GM06990 (cell line): Measurements from ENCODE around the gene RERE.
"Not testable (repeated sequence)": the region's sequence is repeated elsewhere in the genome, so short reads cannot be mapped to it uniquely, and the experiment has no call there.

ENCODE experiments used
- DNase-seq: peaks from one replicate; pipeline ENCODE4 v3.0.0-alpha.2; 2011; ENCODE audit not compliant: insufficient read length; ENCODE audit errors: extremely low read depth
- H3K27me3 ChIP-seq: replicated peaks from 2 replicates; pipeline ENCODE4 v1.6.0; 2011; ENCODE audit warnings: low read length; ENCODE audit not compliant: control insufficient read depth, insufficient read depth
- H3K36me3 ChIP-seq: 2 replicates; pipeline ENCODE4 v1.5.1; 2011; ENCODE audit warnings: low read length; ENCODE audit not compliant: control insufficient read depth, insufficient read depth
- H3K4me3 ChIP-seq: replicated peaks from 2 replicates; pipeline ENCODE4 v1.5.1; 2011; ENCODE audit warnings: low read depth, mild to moderate bottlenecking, control low read depth, low read length
- TF ChIP-seq, protein P1 (sequence below): IDR thresholded peaks from 2 replicates; pipeline ENCODE4 v1.5.1; 2011; ENCODE audit warnings: low read length, control low read depth, mild to moderate bottlenecking, inconsistent platforms; ENCODE audit not compliant: insufficient read depth, poor library complexity, severe bottlenecking

RERE gene

DNA sequence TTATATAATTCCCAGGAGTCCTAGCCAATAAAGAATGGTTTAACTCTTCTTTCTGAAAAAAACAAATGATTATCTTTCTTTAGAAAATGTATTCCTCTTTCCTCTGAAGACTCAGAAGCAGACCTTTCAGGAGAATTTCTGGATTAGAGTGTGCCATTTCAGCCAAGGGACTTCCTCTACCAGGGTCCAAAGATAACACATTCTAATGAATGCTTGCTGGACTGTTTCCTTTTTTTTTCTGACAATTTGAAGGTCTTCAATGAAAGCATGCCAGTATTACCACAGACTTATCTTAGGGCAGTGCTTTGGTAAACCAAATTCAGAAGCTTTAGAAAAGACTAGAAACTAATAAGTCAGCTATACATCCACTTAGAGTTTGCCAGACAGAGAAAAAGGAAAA, 80.5 kb downstream of the RERE start:
- DNase-seq: no peak
- H3K27me3 ChIP-seq: no peaks in the 10 kb centered on the region
- TF ChIP-seq, protein P1, sequence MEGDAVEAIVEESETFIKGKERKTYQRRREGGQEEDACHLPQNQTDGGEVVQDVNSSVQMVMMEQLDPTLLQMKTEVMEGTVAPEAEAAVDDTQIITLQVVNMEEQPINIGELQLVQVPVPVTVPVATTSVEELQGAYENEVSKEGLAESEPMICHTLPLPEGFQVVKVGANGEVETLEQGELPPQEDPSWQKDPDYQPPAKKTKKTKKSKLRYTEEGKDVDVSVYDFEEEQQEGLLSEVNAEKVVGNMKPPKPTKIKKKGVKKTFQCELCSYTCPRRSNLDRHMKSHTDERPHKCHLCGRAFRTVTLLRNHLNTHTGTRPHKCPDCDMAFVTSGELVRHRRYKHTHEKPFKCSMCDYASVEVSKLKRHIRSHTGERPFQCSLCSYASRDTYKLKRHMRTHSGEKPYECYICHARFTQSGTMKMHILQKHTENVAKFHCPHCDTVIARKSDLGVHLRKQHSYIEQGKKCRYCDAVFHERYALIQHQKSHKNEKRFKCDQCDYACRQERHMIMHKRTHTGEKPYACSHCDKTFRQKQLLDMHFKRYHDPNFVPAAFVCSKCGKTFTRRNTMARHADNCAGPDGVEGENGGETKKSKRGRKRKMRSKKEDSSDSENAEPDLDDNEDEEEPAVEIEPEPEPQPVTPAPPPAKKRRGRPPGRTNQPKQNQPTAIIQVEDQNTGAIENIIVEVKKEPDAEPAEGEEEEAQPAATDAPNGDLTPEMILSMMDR: no peak
- H3K4me3 ChIP-seq: no peak overlapping the region
- no peaks in the 10 kb centered on the region for H3K36me3 ChIP-seq

DNA sequence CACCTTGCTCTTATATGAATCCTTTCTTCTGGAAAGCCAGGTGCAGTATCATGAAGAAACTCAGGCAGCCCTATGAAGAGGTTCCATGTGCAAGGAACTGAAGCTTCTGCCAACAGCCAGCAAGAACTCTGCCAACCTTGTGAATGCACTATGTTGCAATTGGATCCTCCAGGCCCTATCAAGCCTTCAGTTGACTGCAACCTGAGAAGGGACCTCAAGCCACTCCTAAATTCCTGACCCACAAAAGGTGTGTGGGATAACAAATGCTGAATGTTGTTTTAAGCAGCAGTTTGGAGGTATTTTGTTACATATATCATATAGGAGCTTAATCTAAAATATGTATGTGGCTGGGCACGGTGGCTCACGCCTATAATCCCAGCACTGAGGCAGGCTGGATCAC, 84.0 kb downstream of the RERE start:
- TF ChIP-seq, protein P1: no peak
- no peaks in the 10 kb centered on the region for H3K27me3 ChIP-seq
- DNase-seq: no peak
- no peak overlapping the region for H3K4me3 ChIP-seq
- no peaks in the 10 kb centered on the region for H3K36me3 ChIP-seq

DNA sequence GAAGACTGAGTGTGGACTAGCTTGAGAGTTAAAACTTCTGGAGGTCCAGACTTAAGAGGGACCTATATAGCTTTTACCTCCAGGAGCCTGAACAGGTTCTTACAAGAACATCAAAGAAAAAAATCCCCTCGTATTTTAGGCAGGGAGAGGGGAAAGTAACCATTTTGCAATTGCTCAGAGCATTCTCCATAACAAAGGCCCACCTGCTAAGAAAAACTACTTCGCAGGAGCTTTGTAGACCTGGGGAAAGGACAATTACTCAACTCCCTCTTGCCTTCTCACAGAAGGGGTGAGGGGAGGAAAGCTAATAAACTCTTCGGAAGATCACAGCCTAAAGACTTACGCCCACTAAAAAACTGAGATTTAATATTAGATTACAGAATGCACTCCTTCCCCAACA, 86.3 kb downstream of the RERE start:
- Histone ChIP-seq H3K27me3 (no peaks in the 10 kb centered on the region), H3K4me3 (no peak overlapping the region), H3K36me3 (no peaks in the 10 kb centered on the region)
- no peak for DNase-seq
- TF ChIP-seq, protein P1: no peak

DNA sequence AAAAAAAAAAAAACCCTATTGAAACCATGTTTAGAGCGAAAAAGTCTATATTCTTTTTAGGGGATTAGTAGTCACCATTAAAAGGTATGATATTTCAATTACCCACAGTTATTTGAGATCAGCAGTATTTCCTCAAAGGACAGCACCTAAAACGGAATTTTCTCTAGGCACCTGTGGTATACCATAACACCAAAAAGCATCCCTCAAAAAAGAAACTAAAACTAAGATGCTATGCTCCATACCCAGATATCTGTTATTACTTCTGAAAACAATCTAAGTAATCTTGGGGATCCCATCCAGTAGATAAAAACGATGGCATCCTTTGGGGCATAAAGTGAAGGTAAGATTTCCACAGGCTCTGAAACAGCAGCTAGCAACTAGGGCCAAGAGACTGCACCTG, 89.0 kb downstream of the RERE start:
- Histone ChIP-seq H3K36me3 (no peaks in the 10 kb centered on the region), H3K4me3 (no peak overlapping the region), H3K27me3 (no peaks in the 10 kb centered on the region)
- TF ChIP-seq, protein P1: no peak
- DNase-seq: no peak

DNA sequence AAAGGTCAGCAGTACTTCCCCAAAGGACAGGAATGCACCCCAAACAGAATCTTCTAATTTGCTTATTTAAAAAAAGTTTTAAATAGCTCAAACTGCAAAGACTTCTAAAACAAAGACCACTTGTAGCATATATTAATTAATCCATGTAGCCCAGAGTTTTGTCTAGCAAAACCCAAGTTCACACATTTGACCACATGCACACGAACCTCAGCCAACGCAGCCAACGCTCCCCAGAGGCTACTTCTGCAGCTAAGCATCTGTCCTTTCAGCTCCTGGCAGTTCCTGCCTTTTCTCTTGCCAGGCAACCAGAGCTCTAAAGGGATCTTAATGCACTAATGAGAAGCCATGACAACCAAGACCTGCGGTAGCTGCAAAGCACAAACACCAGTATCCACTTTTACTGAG, 89.6 kb downstream of the RERE start:
- TF ChIP-seq, protein P1: no peak
- DNase-seq: no peak
- no peaks in the 10 kb centered on the region for H3K27me3 ChIP-seq
- no peaks in the 10 kb centered on the region for H3K36me3 ChIP-seq
- no peak overlapping the region for H3K4me3 ChIP-seq

DNA sequence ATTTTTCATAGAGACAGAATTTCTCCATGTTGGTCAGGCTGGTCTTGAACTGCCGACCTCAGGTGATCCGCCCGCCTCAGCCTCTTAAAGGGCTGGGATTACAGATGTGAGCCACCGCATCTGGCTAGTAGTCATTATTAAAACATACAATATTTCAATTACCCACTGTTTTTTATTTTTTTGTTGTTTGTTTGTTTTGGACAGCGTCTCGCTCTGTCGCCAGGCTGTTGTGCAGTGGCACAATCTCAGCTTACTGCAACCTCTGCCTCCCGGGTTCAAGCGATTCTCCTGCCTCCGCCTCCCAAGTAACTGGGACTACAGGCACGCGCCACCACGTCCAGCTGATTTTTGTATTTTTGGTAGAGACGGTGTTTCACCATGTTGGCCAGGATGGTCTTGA, 90.1 kb downstream of the RERE start:
- not testable (repeated sequence) for H3K36me3 ChIP-seq, H3K27me3 ChIP-seq, H3K4me3 ChIP-seq, DNase-seq

DNA sequence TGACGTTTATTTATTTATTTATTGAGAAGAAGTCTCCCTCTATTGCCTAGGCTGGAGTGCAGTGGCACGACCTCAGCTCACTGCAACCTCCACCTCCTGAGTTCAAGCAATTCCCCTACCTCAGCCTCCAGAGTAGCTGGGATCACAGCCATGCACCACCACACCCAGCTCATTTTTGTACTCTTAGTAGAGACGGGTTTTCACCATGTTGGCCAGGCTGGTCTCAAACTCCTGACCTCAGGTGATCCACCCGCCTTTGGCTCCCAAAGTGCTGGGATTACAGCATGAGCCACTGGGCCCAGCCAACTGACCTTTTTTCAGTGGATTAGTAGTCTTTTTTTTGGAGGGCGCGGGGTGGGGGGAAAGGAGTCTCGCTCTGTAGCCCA, 90.6 kb downstream of the RERE start:
- H3K36me3 ChIP-seq, H3K27me3 ChIP-seq, H3K4me3 ChIP-seq, DNase-seq: not testable (repeated sequence)
